Mammary epithelial cell (primary cell): ENCODE data around the gene KEAP1.

Experiments
- CTCF ChIP-seq, 2 donors: IDR thresholded peaks in 1 of 2; conservative IDR thresholded peaks in 1 of 2; 2 replicates each; pipeline ENCODE4 v1.5.1; 2011 to 2012; ENCODE audit warnings: inconsistent platforms in 2 of 2, low read length in 2 of 2, mild to moderate bottlenecking in 2 of 2, control low read depth in 1 of 2, low read depth in 1 of 2; ENCODE audit not compliant: insufficient read depth in 1 of 2; ENCODE audit errors: extremely low read depth in 1 of 2
- EZH2 ChIP-seq: IDR thresholded peaks from 2 replicates; pipeline ENCODE4 v1.6.1; 2012; ENCODE audit warnings: low read length, inconsistent platforms, borderline replicate concordance

- TF ChIP-seq CTCF (conservative IDR thresholded peaks at IDR 0.05 in 1 of 2, IDR thresholded peaks at IDR 0.05 in 1 of 2; ENCODE audit: extremely low read depth in 1 of 2, insufficient read depth in 1 of 2, low read depth in 1 of 2, low read length in 2 of 2) = no peak
- no peak for TF ChIP-seq EZH2
Observed at GRCh38 chr19:10491472-10492047, 11.6 kb downstream of the KEAP1 start.
